ENCODE measurements around the gene STK32C. TPM values are rescaled to one million over a fixed set of nuclear protein-coding genes. Genes with fewer than 3 reads are reported as not detected.

The STK32C gene
- total and polyA plus RNA-seq, 10 of the 15 experiments (the other 5 are each of a cell fraction or from before 2014, with no cell fraction given), result 1.5 to 18.1 (median 6.4) TPM

DNA sequence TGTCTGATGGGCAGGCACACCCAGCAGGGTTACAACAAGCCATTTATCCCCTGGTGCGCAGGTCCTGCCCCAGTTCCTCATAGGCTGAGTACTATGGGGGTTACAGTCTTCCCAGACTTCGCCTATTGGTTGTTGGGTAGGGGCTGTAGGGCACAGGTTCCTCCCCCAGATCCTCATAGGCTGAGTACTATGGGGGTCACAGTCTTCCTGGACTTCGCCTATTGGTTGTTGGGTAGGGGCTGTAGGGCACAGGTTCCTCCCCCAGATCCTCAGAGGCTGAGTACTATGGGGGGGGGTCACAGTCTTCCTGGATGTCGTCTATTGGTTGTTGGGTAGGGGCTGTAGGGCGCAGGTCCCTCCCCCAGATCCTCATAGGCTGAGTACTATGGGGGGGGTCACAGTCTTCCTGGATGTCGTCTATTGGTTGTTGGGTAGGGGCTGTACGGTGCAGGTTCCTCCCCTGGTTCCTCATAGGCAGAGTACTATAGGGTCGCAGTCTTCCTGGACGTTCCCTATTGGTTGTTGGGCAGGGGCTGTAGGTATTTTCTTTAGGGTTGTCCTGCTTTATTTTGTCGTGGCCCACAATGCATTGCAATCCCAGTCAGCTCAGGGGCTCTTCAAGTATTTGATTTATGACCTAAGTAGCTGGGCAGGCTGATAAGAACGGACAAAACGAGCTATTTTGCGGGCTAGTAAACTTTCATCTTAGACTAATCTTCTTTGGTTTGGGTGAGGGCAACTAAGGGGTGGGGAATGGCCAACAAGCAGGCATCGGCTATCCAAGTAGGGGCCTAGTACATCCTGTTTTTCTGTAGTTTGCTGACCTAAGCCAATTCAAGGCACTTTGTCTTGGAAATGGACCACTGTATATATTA is 27.7 kb upstream of the STK32C start (continued):
- TF ChIP-seq, protein P1, sequence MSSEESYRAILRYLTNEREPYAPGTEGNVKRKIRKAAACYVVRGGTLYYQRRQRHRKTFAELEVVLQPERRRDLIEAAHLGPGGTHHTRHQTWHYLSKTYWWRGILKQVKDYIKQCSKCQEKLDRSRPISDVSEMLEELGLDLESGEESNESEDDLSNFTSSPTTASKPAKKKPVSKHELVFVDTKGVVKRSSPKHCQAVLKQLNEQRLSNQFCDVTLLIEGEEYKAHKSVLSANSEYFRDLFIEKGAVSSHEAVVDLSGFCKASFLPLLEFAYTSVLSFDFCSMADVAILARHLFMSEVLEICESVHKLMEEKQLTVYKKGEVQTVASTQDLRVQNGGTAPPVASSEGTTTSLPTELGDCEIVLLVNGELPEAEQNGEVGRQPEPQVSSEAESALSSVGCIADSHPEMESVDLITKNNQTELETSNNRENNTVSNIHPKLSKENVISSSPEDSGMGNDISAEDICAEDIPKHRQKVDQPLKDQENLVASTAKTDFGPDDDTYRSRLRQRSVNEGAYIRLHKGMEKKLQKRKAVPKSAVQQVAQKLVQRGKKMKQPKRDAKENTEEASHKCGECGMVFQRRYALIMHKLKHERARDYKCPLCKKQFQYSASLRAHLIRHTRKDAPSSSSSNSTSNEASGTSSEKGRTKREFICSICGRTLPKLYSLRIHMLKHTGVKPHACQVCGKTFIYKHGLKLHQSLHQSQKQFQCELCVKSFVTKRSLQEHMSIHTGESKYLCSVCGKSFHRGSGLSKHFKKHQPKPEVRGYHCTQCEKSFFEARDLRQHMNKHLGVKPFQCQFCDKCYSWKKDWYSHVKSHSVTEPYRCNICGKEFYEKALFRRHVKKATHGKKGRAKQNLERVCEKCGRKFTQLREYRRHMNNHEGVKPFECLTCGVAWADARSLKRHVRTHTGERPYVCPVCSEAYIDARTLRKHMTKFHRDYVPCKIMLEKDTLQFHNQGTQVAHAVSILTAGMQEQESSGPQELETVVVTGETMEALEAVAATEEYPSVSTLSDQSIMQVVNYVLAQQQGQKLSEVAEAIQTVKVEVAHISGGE (CRISPR knock-in tag; IDR thresholded peaks at IDR 0.05), result no peak
- TF ChIP-seq SIN3A (IDR thresholded peaks at IDR 0.05; ENCODE audit: low read depth, low read length) (no peak), CHD1 (IDR thresholded peaks at IDR 0.05; ENCODE audit: low read depth, low read length) (no peak), PAX8 (IDR thresholded peaks at IDR 0.05) (no peak), MXI1 (IDR thresholded peaks at IDR 0.05; ENCODE audit: low read depth, low read length) (no peak), RBBP5 (conservative IDR thresholded peaks at IDR 0.05) (no peak), HDGF (IDR thresholded peaks at IDR 0.05) (no peak), ASH2L (IDR thresholded peaks at IDR 0.05; ENCODE audit: borderline replicate concordance, low read depth) (no peak), RAD21 (IDR thresholded peaks at IDR 0.05; ENCODE audit: insufficient read depth, low read depth, low read length) (no peak), ATF7 (IDR thresholded peaks at IDR 0.05; ENCODE audit: low read depth) (no peak)
- TF ChIP-seq, protein P2, sequence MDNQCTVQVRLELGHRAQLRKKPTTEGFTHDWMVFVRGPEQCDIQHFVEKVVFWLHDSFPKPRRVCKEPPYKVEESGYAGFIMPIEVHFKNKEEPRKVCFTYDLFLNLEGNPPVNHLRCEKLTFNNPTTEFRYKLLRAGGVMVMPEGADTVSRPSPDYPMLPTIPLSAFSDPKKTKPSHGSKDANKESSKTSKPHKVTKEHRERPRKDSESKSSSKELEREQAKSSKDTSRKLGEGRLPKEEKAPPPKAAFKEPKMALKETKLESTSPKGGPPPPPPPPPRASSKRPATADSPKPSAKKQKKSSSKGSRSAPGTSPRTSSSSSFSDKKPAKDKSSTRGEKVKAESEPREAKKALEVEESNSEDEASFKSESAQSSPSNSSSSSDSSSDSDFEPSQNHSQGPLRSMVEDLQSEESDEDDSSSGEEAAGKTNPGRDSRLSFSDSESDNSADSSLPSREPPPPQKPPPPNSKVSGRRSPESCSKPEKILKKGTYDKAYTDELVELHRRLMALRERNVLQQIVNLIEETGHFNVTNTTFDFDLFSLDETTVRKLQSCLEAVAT (IDR thresholded peaks at IDR 0.05), result no peak
- TF ChIP-seq, protein P3, sequence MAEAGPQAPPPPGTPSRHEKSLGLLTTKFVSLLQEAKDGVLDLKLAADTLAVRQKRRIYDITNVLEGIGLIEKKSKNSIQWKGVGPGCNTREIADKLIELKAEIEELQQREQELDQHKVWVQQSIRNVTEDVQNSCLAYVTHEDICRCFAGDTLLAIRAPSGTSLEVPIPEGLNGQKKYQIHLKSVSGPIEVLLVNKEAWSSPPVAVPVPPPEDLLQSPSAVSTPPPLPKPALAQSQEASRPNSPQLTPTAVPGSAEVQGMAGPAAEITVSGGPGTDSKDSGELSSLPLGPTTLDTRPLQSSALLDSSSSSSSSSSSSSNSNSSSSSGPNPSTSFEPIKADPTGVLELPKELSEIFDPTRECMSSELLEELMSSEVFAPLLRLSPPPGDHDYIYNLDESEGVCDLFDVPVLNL (IDR thresholded peaks at IDR 0.05; ENCODE audit: low read depth, low read length), result no peak
- TF ChIP-seq, protein P4, sequence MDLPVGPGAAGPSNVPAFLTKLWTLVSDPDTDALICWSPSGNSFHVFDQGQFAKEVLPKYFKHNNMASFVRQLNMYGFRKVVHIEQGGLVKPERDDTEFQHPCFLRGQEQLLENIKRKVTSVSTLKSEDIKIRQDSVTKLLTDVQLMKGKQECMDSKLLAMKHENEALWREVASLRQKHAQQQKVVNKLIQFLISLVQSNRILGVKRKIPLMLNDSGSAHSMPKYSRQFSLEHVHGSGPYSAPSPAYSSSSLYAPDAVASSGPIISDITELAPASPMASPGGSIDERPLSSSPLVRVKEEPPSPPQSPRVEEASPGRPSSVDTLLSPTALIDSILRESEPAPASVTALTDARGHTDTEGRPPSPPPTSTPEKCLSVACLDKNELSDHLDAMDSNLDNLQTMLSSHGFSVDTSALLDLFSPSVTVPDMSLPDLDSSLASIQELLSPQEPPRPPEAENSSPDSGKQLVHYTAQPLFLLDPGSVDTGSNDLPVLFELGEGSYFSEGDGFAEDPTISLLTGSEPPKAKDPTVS (IDR thresholded peaks at IDR 0.05; ENCODE audit: low read depth, low read length), result no peak
- TF ChIP-seq, protein P5, sequence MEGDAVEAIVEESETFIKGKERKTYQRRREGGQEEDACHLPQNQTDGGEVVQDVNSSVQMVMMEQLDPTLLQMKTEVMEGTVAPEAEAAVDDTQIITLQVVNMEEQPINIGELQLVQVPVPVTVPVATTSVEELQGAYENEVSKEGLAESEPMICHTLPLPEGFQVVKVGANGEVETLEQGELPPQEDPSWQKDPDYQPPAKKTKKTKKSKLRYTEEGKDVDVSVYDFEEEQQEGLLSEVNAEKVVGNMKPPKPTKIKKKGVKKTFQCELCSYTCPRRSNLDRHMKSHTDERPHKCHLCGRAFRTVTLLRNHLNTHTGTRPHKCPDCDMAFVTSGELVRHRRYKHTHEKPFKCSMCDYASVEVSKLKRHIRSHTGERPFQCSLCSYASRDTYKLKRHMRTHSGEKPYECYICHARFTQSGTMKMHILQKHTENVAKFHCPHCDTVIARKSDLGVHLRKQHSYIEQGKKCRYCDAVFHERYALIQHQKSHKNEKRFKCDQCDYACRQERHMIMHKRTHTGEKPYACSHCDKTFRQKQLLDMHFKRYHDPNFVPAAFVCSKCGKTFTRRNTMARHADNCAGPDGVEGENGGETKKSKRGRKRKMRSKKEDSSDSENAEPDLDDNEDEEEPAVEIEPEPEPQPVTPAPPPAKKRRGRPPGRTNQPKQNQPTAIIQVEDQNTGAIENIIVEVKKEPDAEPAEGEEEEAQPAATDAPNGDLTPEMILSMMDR (IDR thresholded peaks at IDR 0.05 in 2 of 3, conservative IDR thresholded peaks at IDR 0.05 in 1 of 3; ENCODE audit: control insufficient read depth in 2 of 3, extremely low read depth in 1 of 3, insufficient read depth in 1 of 3, low read depth in 3 of 3, low read length in 3 of 3), result no peak
- TF ChIP-seq, protein P6, sequence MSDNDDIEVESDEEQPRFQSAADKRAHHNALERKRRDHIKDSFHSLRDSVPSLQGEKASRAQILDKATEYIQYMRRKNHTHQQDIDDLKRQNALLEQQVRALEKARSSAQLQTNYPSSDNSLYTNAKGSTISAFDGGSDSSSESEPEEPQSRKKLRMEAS (IDR thresholded peaks at IDR 0.05; ENCODE audit: low read depth, low read length), result no peak
- TF ChIP-seq, protein P7, sequence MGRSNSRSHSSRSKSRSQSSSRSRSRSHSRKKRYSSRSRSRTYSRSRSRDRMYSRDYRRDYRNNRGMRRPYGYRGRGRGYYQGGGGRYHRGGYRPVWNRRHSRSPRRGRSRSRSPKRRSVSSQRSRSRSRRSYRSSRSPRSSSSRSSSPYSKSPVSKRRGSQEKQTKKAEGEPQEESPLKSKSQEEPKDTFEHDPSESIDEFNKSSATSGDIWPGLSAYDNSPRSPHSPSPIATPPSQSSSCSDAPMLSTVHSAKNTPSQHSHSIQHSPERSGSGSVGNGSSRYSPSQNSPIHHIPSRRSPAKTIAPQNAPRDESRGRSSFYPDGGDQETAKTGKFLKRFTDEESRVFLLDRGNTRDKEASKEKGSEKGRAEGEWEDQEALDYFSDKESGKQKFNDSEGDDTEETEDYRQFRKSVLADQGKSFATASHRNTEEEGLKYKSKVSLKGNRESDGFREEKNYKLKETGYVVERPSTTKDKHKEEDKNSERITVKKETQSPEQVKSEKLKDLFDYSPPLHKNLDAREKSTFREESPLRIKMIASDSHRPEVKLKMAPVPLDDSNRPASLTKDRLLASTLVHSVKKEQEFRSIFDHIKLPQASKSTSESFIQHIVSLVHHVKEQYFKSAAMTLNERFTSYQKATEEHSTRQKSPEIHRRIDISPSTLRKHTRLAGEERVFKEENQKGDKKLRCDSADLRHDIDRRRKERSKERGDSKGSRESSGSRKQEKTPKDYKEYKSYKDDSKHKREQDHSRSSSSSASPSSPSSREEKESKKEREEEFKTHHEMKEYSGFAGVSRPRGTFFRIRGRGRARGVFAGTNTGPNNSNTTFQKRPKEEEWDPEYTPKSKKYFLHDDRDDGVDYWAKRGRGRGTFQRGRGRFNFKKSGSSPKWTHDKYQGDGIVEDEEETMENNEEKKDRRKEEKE (IDR thresholded peaks at IDR 0.05), result no peak

Measured in GM12878 (cell line).